HepG2 (cell line): ENCODE measurements around the gene TUBA4B. TPM values are rescaled to one million over a fixed set of nuclear protein-coding genes. Genes with fewer than 3 reads are reported as not detected.
A peak's percentile ranks its signal among the peaks of the same experiment; 100 is the strongest.

Source experiments
- AKNA ChIP-seq: sonication (generic); formaldehyde crosslinking; IDR thresholded peaks from 2 replicates; pipeline ENCODE4 v1.4.0; 2020; ENCODE audit warnings: missing genetic modification reagents, borderline replicate concordance
- E2F5 ChIP-seq: sonication (generic); formaldehyde crosslinking; conservative IDR thresholded peaks from 2 replicates; pipeline ENCODE4 v1.4.0; 2020; ENCODE audit warnings: missing genetic modification reagents
- FOXJ3 ChIP-seq: sonication (generic); formaldehyde crosslinking; IDR thresholded peaks from 2 replicates; pipeline ENCODE4 v1.4.0; 2020; ENCODE audit warnings: missing genetic modification reagents, mild to moderate bottlenecking, borderline replicate concordance
- HNRNPLL ChIP-seq: fragments of 200-400 bp; formaldehyde crosslinking; IDR thresholded peaks from 2 replicates; pipeline ENCODE4 v1.6.1; 2017; ENCODE audit warnings: mild to moderate bottlenecking, low read depth, low read length; ENCODE audit not compliant: poor library complexity, severe bottlenecking
- KDM3A ChIP-seq: IDR thresholded peaks from 2 replicates; pipeline ENCODE4 v1.6.1; 2018; ENCODE audit warnings: low read depth, missing compliant biosample characterization
- MXI1 ChIP-seq: IDR thresholded peaks from 3 replicates; pipeline ENCODE4 v1.6.1; 2012; ENCODE audit warnings: low read depth, low read length, inconsistent platforms, borderline replicate concordance
- MZF1 ChIP-seq: sonication (generic); formaldehyde crosslinking; IDR thresholded peaks from 2 replicates; pipeline ENCODE4 v1.8.1; 2023; ENCODE audit warnings: mild to moderate bottlenecking, missing genetic modification reagents, borderline replicate concordance
- NRL ChIP-seq: sonication (generic); formaldehyde crosslinking; IDR thresholded peaks from 2 replicates; pipeline ENCODE4 v1.5.0; 2020; ENCODE audit warnings: missing genetic modification reagents, mild to moderate bottlenecking, moderate library complexity, borderline replicate concordance
- PHF20 ChIP-seq: sonication (generic); formaldehyde crosslinking; IDR thresholded peaks from 2 replicates; pipeline ENCODE4 v1.5.0; 2020; ENCODE audit warnings: mild to moderate bottlenecking, missing genetic modification reagents
- PREB ChIP-seq: sonication (generic); formaldehyde crosslinking; IDR thresholded peaks from 2 replicates; pipeline ENCODE4 v1.4.0; 2020; ENCODE audit warnings: missing genetic modification reagents
- PTBP1 ChIP-seq: fragments of 200-400 bp; formaldehyde crosslinking; IDR thresholded peaks from 2 replicates; pipeline ENCODE4 v1.6.1; 2018; ENCODE audit warnings: low read length, low read depth; ENCODE audit not compliant: poor library complexity, severe bottlenecking
- RAD51 ChIP-seq: fragments of 450-650 bp; IDR thresholded peaks from 2 replicates; pipeline ENCODE4 v1.6.1; 2016; ENCODE audit warnings: borderline replicate concordance
- RBAK ChIP-seq: sonication (generic); formaldehyde crosslinking; IDR thresholded peaks from 2 replicates; pipeline ENCODE4 v1.5.1; 2020; ENCODE audit warnings: mild to moderate bottlenecking, missing genetic modification reagents
- SMAD1 ChIP-seq: sonication (generic); formaldehyde crosslinking; IDR thresholded peaks from 2 replicates; pipeline ENCODE4 v1.4.0; 2020; ENCODE audit warnings: missing genetic modification reagents, low read depth, mild to moderate bottlenecking, borderline replicate concordance
- SMARCC2 ChIP-seq: fragments of 450-650 bp; IDR thresholded peaks from 2 replicates; pipeline ENCODE4 v1.6.1; 2017; ENCODE audit warnings: antibody characterized with exemption, mild to moderate bottlenecking
- ZBTB20 ChIP-seq: sonication (generic); formaldehyde crosslinking; IDR thresholded peaks from 2 replicates; pipeline ENCODE4 v1.8.1; 2023; ENCODE audit warnings: missing genetic modification reagents, low read depth, mild to moderate bottlenecking, borderline replicate concordance
- ZEB1 ChIP-seq: IDR thresholded peaks from 2 replicates; pipeline ENCODE4 v1.6.1; 2012; ENCODE audit warnings: mild to moderate bottlenecking, low read depth, inconsistent platforms; ENCODE audit not compliant: insufficient replicate concordance
- ZFY ChIP-seq: sonication (generic); formaldehyde crosslinking; IDR thresholded peaks from 2 replicates; pipeline ENCODE4 v1.4.0; 2020; ENCODE audit warnings: missing genetic modification reagents
- ZNF512 ChIP-seq: sonication (generic); formaldehyde crosslinking; IDR thresholded peaks from 2 replicates; pipeline ENCODE4 v1.4.0; 2020; ENCODE audit warnings: mild to moderate bottlenecking, missing genetic modification reagents
- ZNF563 ChIP-seq: sonication (generic); formaldehyde crosslinking; IDR thresholded peaks from 2 replicates; pipeline ENCODE4 v1.8.0; 2022; ENCODE audit warnings: mild to moderate bottlenecking, moderate library complexity, missing genetic modification reagents
- ZNF788 ChIP-seq: sonication (generic); formaldehyde crosslinking; IDR thresholded peaks from 2 replicates; pipeline ENCODE4 v1.5.0; 2020; ENCODE audit warnings: mild to moderate bottlenecking, missing genetic modification reagents, borderline replicate concordance
- polyA plus RNA-seq, 8 experiments: library from polyadenylated mRNA; depleted of rRNA in 3 of 8; stranded (reverse) in 7 of 8; unstranded in 1 of 8; fragments of >200 nt; fragmentation: Illumina TruSeq in 4 of 8; extraction: Trizol in 4 of 8; gene quantifications; 2 replicates each; pipeline versions ENCODE4 v1.2.1 to v1.2.3, GENCODE V29; 2011 to 2016; ENCODE audit warnings: low read depth in 4 of 8, missing spikeins in 1 of 8, mixed read lengths in 1 of 8; ENCODE audit not compliant: insufficient read depth in 1 of 8
- total RNA-seq, 5 experiments: library from RNA; depleted of rRNA; stranded (reverse); fragments of >200 nt; fragmentation: Illumina TruSeq; extraction: Trizol; gene quantifications; 2 replicates each; pipeline ENCODE4 v1.2.3, GENCODE V29; 2016; ENCODE audit warnings: low read depth in 1 of 5

The TUBA4B gene
- total and polyA plus RNA-seq, 2 of the 13 experiments (the other 11 are each of a cell fraction or from before 2014, with no cell fraction given) = 0.18 to 0.22 TPM

GRCh38 chr2:219245148-219245898, 7.7 kb upstream of the TUBA4B start, which contains the start of the genes GLB1L and STK16 (continued):
- peak; percentile 60; the same call in 1 of the 2 replicates for TF ChIP-seq E2F5
- TF ChIP-seq FOXJ3 = peak; percentile 82; the same call in 1 of the 2 replicates
- no peak for TF ChIP-seq SMARCC2
- peak; percentile 95 for TF ChIP-seq ZBTB20 (CRISPR knock-in tag)
- TF ChIP-seq ZFY (CRISPR knock-in tag) = peak; percentile 100
- peak; percentile 96 for TF ChIP-seq MZF1 (CRISPR knock-in tag)
- peak; percentile 84; the same call in 1 of the 2 replicates for TF ChIP-seq KDM3A (CRISPR knock-in tag)
- peak; percentile 97 for TF ChIP-seq NRL
- no peak for TF ChIP-seq RBAK
- peak; percentile 94; the same call in 1 of the 2 replicates for TF ChIP-seq SMAD1
- TF ChIP-seq PHF20 (CRISPR knock-in tag) = peak; percentile 99
- TF ChIP-seq ZEB1 = peak; percentile 71
- TF ChIP-seq RAD51 = no peak
- TF ChIP-seq PREB (CRISPR knock-in tag) = no peak
- TF ChIP-seq HNRNPLL = peak; percentile 83
- TF ChIP-seq PTBP1 = peak; percentile 54
- peak; percentile 94 for TF ChIP-seq MXI1
- TF ChIP-seq AKNA = no peak
- no peak for TF ChIP-seq ZNF512
- TF ChIP-seq ZNF788 (CRISPR knock-in tag) = peak; percentile 93; the same call in 1 of the 2 replicates
- TF ChIP-seq ZNF563 (CRISPR knock-in tag) = peak; percentile 89; the same call in 1 of the 2 replicates
